Stomach (tissue), 9 donors: ENCODE measurements around the gene STK4. TPM values are rescaled to one million over a fixed set of nuclear protein-coding genes. Genes with fewer than 3 reads are reported as not detected.

Source experiments
- DNase-seq, 2 donors: peaks; one replicate each; pipeline versions ENCODE4 v3.0.0 to v3.0.0-alpha.2; 2013 to 2019
- H3K27ac ChIP-seq, 5 donors: fragments of 200-600 bp in 4 of 5; sonication (generic) in 4 of 5; one replicate each; pipeline ENCODE4 v1.5.1; 2013 to 2019; ENCODE audit warnings: mild to moderate bottlenecking in 1 of 5, moderate library complexity in 1 of 5
- H3K27me3 ChIP-seq, 3 donors: fragments of 200-600 bp; sonication (generic); one replicate each; pipeline ENCODE4 v1.5.1; 2017 to 2019; ENCODE audit warnings: mixed run types in 1 of 3
- H3K36me3 ChIP-seq, 4 donors: fragments of 200-600 bp; sonication (generic); 1 replicate in 3 of 4; 2 replicates in 1 of 4; pipeline ENCODE4 v1.5.1; 2016 to 2019
- H3K4me1 ChIP-seq, 4 donors: fragments of 200-600 bp; sonication (generic); one replicate each; pipeline ENCODE4 v1.5.1; 2016 to 2019
- H3K4me3 ChIP-seq, 4 donors: fragments of 200-600 bp; sonication (generic) in 3 of 4; one replicate each; pipeline ENCODE4 v1.5.1; 2016 to 2019; ENCODE audit warnings: mild to moderate bottlenecking in 1 of 4
- H3K9me3 ChIP-seq, 4 donors: fragments of 200-600 bp; sonication (generic); one replicate each; pipeline ENCODE4 v1.5.1; 2016 to 2019
- EP300 ChIP-seq: sonication (generic); formaldehyde crosslinking; IDR thresholded peaks from one replicate; pipeline ENCODE4 v1.6.1; 2017; ENCODE audit warnings: antibody characterized with exemption
- POLR2A ChIP-seq, 4 donors: fragments of 450-650 bp; IDR thresholded peaks; one replicate each; pipeline ENCODE4 v1.6.1; 2016; ENCODE audit warnings: antibody characterized with exemption in 4 of 4, control low read depth in 2 of 4, mild to moderate bottlenecking in 1 of 4, moderate library complexity in 1 of 4
- POLR2AphosphoS5 ChIP-seq, 3 donors: sonication (generic); formaldehyde crosslinking; IDR thresholded peaks; one replicate each; pipeline ENCODE4 v1.6.1; 2016; ENCODE audit warnings: antibody characterized with exemption in 3 of 3
- WGBS, 5 donors: extraction: QIAGEN DNeasy Blood & Tissue Kit in 3 of 5; methylation state at CpG; one replicate each; pipeline versions ENCODE4 v1.1.5 to v1.1.7; 2013 to 2018; 5-methylcytosine and 5-hydroxymethylcytosine counted together
- intact Hi-C: fragments of 100-400 bp; cut with DNase I; formaldehyde crosslinking; loops from one replicate; pipeline ENCODE4 v1.15.1; 2023; ENCODE audit warnings: low total_unique reads
- polyA plus RNA-seq, 3 donors: library from polyadenylated mRNA; stranded (reverse); fragments of 200-250 nt; gene quantifications; one replicate each; pipeline ENCODE4 v1.2.3, GENCODE V29; 2013
- total RNA-seq, 5 donors: library from RNA; depleted of rRNA; stranded (reverse); fragments of >200 nt; gene quantifications; one replicate each; pipeline versions ENCODE4 v1.1.0 to v1.2.3, GENCODE V29; 2014 to 2016
- TF ChIP-seq, protein P1 (sequence below), 7 experiments: fragments of 450-650 bp in 4 of 7; fragments of 200-600 bp in 3 of 7; sonication (generic) in 3 of 7; IDR thresholded peaks; one replicate each; pipeline ENCODE4 v1.5.1; 2016 to 2019; ENCODE audit warnings: antibody characterized with exemption in 7 of 7, control low read depth in 2 of 7, mild to moderate bottlenecking in 1 of 7
- donor health status: healthy with polysubstance abuse.
- donor health status: Bipolar disorder and iron deficiency.
- donor health status: healthy.

STK4 gene
- total and polyA plus RNA-seq, 8 donors: 4.8 to 49.6 (median 19.3) TPM

DNA sequence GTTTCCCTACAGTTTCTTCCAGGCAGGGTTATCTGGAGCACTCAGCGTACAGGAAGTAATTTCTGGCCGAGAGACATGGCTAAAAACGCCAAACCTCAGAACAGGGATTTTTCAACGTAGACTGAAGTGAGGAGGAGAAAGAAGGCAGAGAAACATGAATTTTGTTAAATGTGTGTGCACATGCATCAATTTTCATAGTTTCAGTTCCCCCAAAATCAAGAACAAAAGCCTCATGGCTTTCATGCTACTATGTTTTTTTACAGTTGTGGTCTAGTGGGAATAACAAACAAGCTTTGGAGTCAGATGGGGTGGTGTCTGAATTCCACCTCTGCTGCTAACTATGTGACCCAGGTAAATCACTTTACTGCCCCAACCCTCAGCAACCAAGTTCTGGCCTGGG lies 11.0 kb upstream of the STK4 start:
- intact Hi-C loops: no loop called here
- no peak for DNase-seq
- WGBS, 5 donors: 75 to 94% (median 81%) methylated on average over 4 of the region's 4 CpGs

DNA sequence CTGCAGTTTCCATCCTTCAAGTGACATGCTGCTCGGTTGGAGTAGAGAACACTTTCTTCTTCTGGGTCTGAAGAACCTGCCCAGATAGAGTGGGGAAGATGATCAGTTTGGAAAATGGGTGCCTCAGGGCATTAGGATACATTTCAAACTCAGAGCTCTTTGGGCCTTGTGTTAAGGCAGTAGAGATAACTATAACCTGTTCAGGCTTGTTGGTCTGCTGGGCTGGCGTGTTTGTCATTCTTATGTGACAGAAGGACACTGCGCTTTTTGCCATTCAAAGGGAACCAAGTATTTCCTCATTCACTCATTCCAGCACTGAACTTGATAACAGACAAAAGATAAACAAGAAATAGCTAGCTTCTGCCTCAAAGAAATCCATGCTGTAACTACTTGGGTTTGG lies 9.9 kb upstream of the STK4 start:
- Histone ChIP-seq H3K4me1 (peaks cover 7 to 51% (median 26%) of the 10 kb centered on the region in 4 donors), H3K36me3 (peaks cover 25 to 58% (median 53%) of the 10 kb centered on the region in 4 donors), H3K9me3 (no peaks in the 10 kb centered on the region), H3K27me3 (no peaks in the 10 kb centered on the region), H3K4me3 (no peak overlapping the region), H3K27ac (no peak overlapping the region)
- TF ChIP-seq POLR2AphosphoS5 (IDR thresholded peaks at IDR 0.05): no peak
- no peak for TF ChIP-seq POLR2A (IDR thresholded peaks at IDR 0.05)
- TF ChIP-seq, protein P1, sequence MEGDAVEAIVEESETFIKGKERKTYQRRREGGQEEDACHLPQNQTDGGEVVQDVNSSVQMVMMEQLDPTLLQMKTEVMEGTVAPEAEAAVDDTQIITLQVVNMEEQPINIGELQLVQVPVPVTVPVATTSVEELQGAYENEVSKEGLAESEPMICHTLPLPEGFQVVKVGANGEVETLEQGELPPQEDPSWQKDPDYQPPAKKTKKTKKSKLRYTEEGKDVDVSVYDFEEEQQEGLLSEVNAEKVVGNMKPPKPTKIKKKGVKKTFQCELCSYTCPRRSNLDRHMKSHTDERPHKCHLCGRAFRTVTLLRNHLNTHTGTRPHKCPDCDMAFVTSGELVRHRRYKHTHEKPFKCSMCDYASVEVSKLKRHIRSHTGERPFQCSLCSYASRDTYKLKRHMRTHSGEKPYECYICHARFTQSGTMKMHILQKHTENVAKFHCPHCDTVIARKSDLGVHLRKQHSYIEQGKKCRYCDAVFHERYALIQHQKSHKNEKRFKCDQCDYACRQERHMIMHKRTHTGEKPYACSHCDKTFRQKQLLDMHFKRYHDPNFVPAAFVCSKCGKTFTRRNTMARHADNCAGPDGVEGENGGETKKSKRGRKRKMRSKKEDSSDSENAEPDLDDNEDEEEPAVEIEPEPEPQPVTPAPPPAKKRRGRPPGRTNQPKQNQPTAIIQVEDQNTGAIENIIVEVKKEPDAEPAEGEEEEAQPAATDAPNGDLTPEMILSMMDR (IDR thresholded peaks at IDR 0.05): no peak
- TF ChIP-seq EP300: no peak
- DNase-seq: no peak
- WGBS, 5 donors: 66 to 86% (median 82%) methylated on average over 3 of the region's 3 CpGs
- intact Hi-C loops: no loop called here

More for the DNA sequence above, 11.0 kb upstream of the STK4 start:
- Histone ChIP-seq H3K9me3 (no peaks in the 10 kb centered on the region), H3K27me3 (no peaks in the 10 kb centered on the region), H3K4me3 (no peak overlapping the region), H3K4me1 (peaks cover 7 to 41% (median 19%) of the 10 kb centered on the region in 4 donors), H3K27ac (no peak overlapping the region), H3K36me3 (peaks cover 37 to 69% (median 64%) of the 10 kb centered on the region in 4 donors)
- TF ChIP-seq EP300 (no peak), POLR2AphosphoS5 (IDR thresholded peaks at IDR 0.05) (no peak), POLR2A (IDR thresholded peaks at IDR 0.05) (no peak)
- TF ChIP-seq, protein P1 (IDR thresholded peaks at IDR 0.05): no peak

- whole genome bisulfite sequencing, 5 donors: 91 to 98% (median 93%) methylated on average over 8 of the region's 8 CpGs
- Histone ChIP-seq H3K27ac (no peak overlapping the region), H3K9me3 (no peaks in the 10 kb centered on the region), H3K27me3 (no peaks in the 10 kb centered on the region), H3K4me1 (peaks cover 7 to 43% (median 26%) of the 10 kb centered on the region in 4 donors), H3K4me3 (no peak overlapping the region), H3K36me3 (peaks cover 19 to 39% (median 35%) of the 10 kb centered on the region in 4 donors)
- intact Hi-C loops: no loop called here
- no peak for TF ChIP-seq POLR2AphosphoS5 (IDR thresholded peaks at IDR 0.05)
- no peak for TF ChIP-seq EP300
- DNase-seq: no peak
Measured at GRCh38 chr20:44958276-44958675, 8.0 kb upstream of the STK4 start.

DNA sequence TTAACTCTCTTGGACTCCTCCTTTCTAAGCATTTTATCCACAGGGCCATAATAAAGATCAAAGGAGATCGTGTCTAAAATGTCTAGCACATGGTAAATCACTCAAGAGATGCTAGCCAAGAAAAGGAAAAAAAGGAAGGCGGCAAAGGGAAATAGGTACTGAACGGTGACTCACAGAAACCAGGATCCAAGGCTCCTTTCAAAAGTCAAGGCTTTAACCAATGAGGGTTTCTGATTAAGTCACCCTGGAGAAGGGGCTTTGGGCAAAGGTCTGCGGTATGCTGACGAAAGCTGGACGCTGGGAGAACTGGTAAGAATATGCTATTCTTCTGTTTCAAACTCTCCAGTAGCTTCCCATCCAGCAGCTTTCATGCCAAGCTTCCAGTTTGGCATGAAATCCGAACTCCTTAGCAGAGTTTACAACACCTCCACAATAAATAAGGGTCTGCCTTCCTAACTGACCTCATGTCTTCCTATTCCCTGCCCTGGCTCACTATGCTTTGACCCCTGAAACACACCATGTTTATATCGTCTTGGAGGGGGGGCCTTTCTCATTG lies 7.2 kb upstream of the STK4 start:
- H3K4me1 ChIP-seq: peaks cover 7 to 42% (median 26%) of the 10 kb centered on the region in 4 donors
- DNase-seq: peak in 1 of 2 donors; percentile 16
- H3K27me3 ChIP-seq: no peaks in the 10 kb centered on the region
- peak overlapping the region; percentile 75 to 88 (median 82) for H3K4me3 ChIP-seq
- H3K9me3 ChIP-seq: no peaks in the 10 kb centered on the region
- peaks cover 15 to 30% (median 26%) of the 10 kb centered on the region in 4 donors for H3K36me3 ChIP-seq
- WGBS, 5 donors: 18 to 24% (median 19%) methylated on average over 8 of the region's 8 CpGs
- peak overlapping the region in 4 of 5 donors; percentile 80 to 87 (median 84) for H3K27ac ChIP-seq
- intact Hi-C loops: no loop called here
- TF ChIP-seq EP300 (no peak), POLR2AphosphoS5 (IDR thresholded peaks at IDR 0.05) (no peak), POLR2A (IDR thresholded peaks at IDR 0.05) (no peak)
- TF ChIP-seq, protein P1 (IDR thresholded peaks at IDR 0.05): no peak

- WGBS, 5 donors: 3 to 5% (median 3%) methylated on average over 13 of the region's 13 CpGs
- Histone ChIP-seq H3K27me3 (no peaks in the 10 kb centered on the region), H3K36me3 (peaks cover 10 to 25% (median 21%) of the 10 kb centered on the region in 4 donors), H3K4me1 (peaks cover 7 to 42% (median 26%) of the 10 kb centered on the region in 4 donors), H3K4me3 (peak overlapping the region; percentile 75 to 88 (median 82)), H3K9me3 (no peaks in the 10 kb centered on the region), H3K27ac (peak overlapping the region; percentile 80 to 87 (median 81))
- DNase-seq: peak in 1 of 2 donors; percentile 66
- TF ChIP-seq EP300: no peak
- no peak for TF ChIP-seq POLR2A (IDR thresholded peaks at IDR 0.05)
- no peak for TF ChIP-seq POLR2AphosphoS5 (IDR thresholded peaks at IDR 0.05)
- intact Hi-C loops: no loop called here
Measured at GRCh38 chr20:44959638-44960102, 6.6 kb upstream of the STK4 start.
